ENCODE results near the gene TBC1D1. TPM values are rescaled to one million over a fixed set of nuclear protein-coding genes. Genes with fewer than 3 reads are reported as not detected.

TBC1D1 gene
- polyA plus RNA-seq, 2 donors: 10.4 to 15.3 TPM

GRCh38 chr4:37995299-37995821 is 104.5 kb downstream of the TBC1D1 start:
- Histone ChIP-seq H3K4me1 (ENCODE audit: control insufficient read depth in 2 of 2, insufficient read depth in 2 of 2, low read length in 1 of 2) (peaks cover 0 to 6% of the 10 kb centered on the region in 2 donors), H3K27ac (ENCODE audit: low read depth in 2 of 2, low read length in 1 of 2) (no peak overlapping the region), H3K36me3 (ENCODE audit: control insufficient read depth in 2 of 2, insufficient read depth in 2 of 2, low read length in 1 of 2) (no peaks in the 10 kb centered on the region), H3K27me3 (ENCODE audit: control insufficient read depth in 1 of 2, insufficient read depth in 2 of 2, low read length in 2 of 2) (no peaks in the 10 kb centered on the region), H3K9me3 (ENCODE audit: control insufficient read depth in 2 of 2, insufficient read depth in 1 of 2, low read depth in 1 of 2, low read length in 1 of 2) (no peaks in the 10 kb centered on the region), H3K4me3 (ENCODE audit: low read depth in 1 of 2, low read length in 2 of 2) (no peak overlapping the region)
- 80 to 91% methylated on average over 5 of the region's 5 CpGs for WGBS, 2 donors

GRCh38 chr4:37995981-37996775 is 105.3 kb downstream of the TBC1D1 start:
- no peak overlapping the region for H3K27ac ChIP-seq (ENCODE audit: low read depth in 2 of 2, low read length in 1 of 2)
- H3K27me3 ChIP-seq (ENCODE audit: control insufficient read depth in 1 of 2, insufficient read depth in 2 of 2, low read length in 2 of 2): no peaks in the 10 kb centered on the region
- WGBS, 2 donors: 45 to 53% methylated on average over 7 of the region's 7 CpGs
- no peaks in the 10 kb centered on the region for H3K9me3 ChIP-seq (ENCODE audit: control insufficient read depth in 2 of 2, insufficient read depth in 1 of 2, low read depth in 1 of 2, low read length in 1 of 2)
- peaks cover 0 to 6% of the 10 kb centered on the region in 2 donors for H3K4me1 ChIP-seq (ENCODE audit: control insufficient read depth in 2 of 2, insufficient read depth in 2 of 2, low read length in 1 of 2)
- no peak overlapping the region for H3K4me3 ChIP-seq (ENCODE audit: low read depth in 1 of 2, low read length in 2 of 2)
- H3K36me3 ChIP-seq (ENCODE audit: control insufficient read depth in 2 of 2, insufficient read depth in 2 of 2, low read length in 1 of 2): no peaks in the 10 kb centered on the region

- H3K4me1 ChIP-seq (ENCODE audit: control insufficient read depth in 2 of 2, insufficient read depth in 2 of 2, low read length in 1 of 2): peaks cover 0 to 2% of the 10 kb centered on the region in 2 donors
- H3K27me3 ChIP-seq (ENCODE audit: control insufficient read depth in 1 of 2, insufficient read depth in 2 of 2, low read length in 2 of 2): no peaks in the 10 kb centered on the region
- H3K27ac ChIP-seq (ENCODE audit: low read depth in 2 of 2, low read length in 1 of 2): no peak overlapping the region
- no peak overlapping the region for H3K4me3 ChIP-seq (ENCODE audit: low read depth in 1 of 2, low read length in 2 of 2)
- no peaks in the 10 kb centered on the region for H3K36me3 ChIP-seq (ENCODE audit: control insufficient read depth in 2 of 2, insufficient read depth in 2 of 2, low read length in 1 of 2)
- 76 to 78% methylated on average over 9 of the region's 9 CpGs for WGBS, 2 donors
- no peaks in the 10 kb centered on the region for H3K9me3 ChIP-seq (ENCODE audit: control insufficient read depth in 2 of 2, insufficient read depth in 1 of 2, low read depth in 1 of 2, low read length in 1 of 2)
Measured at GRCh38 chr4:37998226-37998625, 107.3 kb downstream of the TBC1D1 start.

GRCh38 chr4:37999000-37999716 is 108.3 kb downstream of the TBC1D1 start:
- Histone ChIP-seq H3K36me3 (ENCODE audit: control insufficient read depth in 2 of 2, insufficient read depth in 2 of 2, low read length in 1 of 2) (no peaks in the 10 kb centered on the region), H3K27ac (ENCODE audit: low read depth in 2 of 2, low read length in 1 of 2) (no peak overlapping the region)
- WGBS, 2 donors: 85 to 90% methylated on average over 12 of the region's 12 CpGs

DNA sequence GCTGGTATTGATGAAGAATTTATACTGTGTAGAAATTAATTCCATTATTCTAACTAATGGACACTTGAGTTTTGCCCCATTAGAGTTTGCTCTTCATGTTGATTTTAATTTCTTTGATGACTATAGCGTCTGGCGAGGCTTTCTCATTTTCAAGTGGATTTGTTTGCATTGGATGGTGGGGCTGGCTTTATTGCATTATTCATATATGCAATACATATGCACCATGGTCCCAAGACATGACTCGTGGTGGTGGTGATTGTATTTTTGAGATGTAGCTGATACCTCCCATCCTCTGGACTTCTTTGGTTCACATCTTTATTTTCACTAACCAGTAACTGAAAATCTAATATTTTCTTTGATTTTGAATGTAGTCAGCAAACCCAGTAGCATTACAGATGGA is 109.1 kb downstream of the TBC1D1 start:
- Histone ChIP-seq H3K36me3 (ENCODE audit: control insufficient read depth in 2 of 2, insufficient read depth in 2 of 2, low read length in 1 of 2) (no peaks in the 10 kb centered on the region), H3K27me3 (ENCODE audit: control insufficient read depth in 1 of 2, insufficient read depth in 2 of 2, low read length in 2 of 2) (no peaks in the 10 kb centered on the region), H3K4me3 (ENCODE audit: low read depth in 1 of 2, low read length in 2 of 2) (no peak overlapping the region), H3K27ac (ENCODE audit: low read depth in 2 of 2, low read length in 1 of 2) (no peak overlapping the region), H3K4me1 (ENCODE audit: control insufficient read depth in 2 of 2, insufficient read depth in 2 of 2, low read length in 1 of 2) (peaks cover 0 to 2% of the 10 kb centered on the region in 2 donors), H3K9me3 (ENCODE audit: control insufficient read depth in 2 of 2, insufficient read depth in 1 of 2, low read depth in 1 of 2, low read length in 1 of 2) (no peaks in the 10 kb centered on the region)
- WGBS, 2 donors: 93 to 94% methylated on average over 3 of the region's 3 CpGs

More at GRCh38 chr4:37999000-37999716, 108.3 kb downstream of the TBC1D1 start:
- Histone ChIP-seq H3K4me1 (ENCODE audit: control insufficient read depth in 2 of 2, insufficient read depth in 2 of 2, low read length in 1 of 2) (peaks cover 0 to 2% of the 10 kb centered on the region in 2 donors), H3K9me3 (ENCODE audit: control insufficient read depth in 2 of 2, insufficient read depth in 1 of 2, low read depth in 1 of 2, low read length in 1 of 2) (no peaks in the 10 kb centered on the region), H3K27me3 (ENCODE audit: control insufficient read depth in 1 of 2, insufficient read depth in 2 of 2, low read length in 2 of 2) (no peaks in the 10 kb centered on the region), H3K4me3 (ENCODE audit: low read depth in 1 of 2, low read length in 2 of 2) (no peak overlapping the region)

GRCh38 chr4:38001927-38002326 is 111.0 kb downstream of the TBC1D1 start:
- WGBS, 2 donors: 87 to 94% methylated on average over 3 of the region's 3 CpGs
- Histone ChIP-seq H3K4me1 (ENCODE audit: control insufficient read depth in 2 of 2, insufficient read depth in 2 of 2, low read length in 1 of 2) (no peaks in the 10 kb centered on the region), H3K4me3 (ENCODE audit: low read depth in 1 of 2, low read length in 2 of 2) (no peak overlapping the region), H3K27me3 (ENCODE audit: control insufficient read depth in 1 of 2, insufficient read depth in 2 of 2, low read length in 2 of 2) (no peaks in the 10 kb centered on the region), H3K9me3 (ENCODE audit: control insufficient read depth in 2 of 2, insufficient read depth in 1 of 2, low read depth in 1 of 2, low read length in 1 of 2) (no peaks in the 10 kb centered on the region), H3K36me3 (ENCODE audit: control insufficient read depth in 2 of 2, insufficient read depth in 2 of 2, low read length in 1 of 2) (no peaks in the 10 kb centered on the region), H3K27ac (ENCODE audit: low read depth in 2 of 2, low read length in 1 of 2) (no peak overlapping the region)

GRCh38 chr4:38002451-38003071 is 111.7 kb downstream of the TBC1D1 start:
- Histone ChIP-seq H3K4me1 (ENCODE audit: control insufficient read depth in 2 of 2, insufficient read depth in 2 of 2, low read length in 1 of 2) (no peaks in the 10 kb centered on the region), H3K27me3 (ENCODE audit: control insufficient read depth in 1 of 2, insufficient read depth in 2 of 2, low read length in 2 of 2) (no peaks in the 10 kb centered on the region), H3K9me3 (ENCODE audit: control insufficient read depth in 2 of 2, insufficient read depth in 1 of 2, low read depth in 1 of 2, low read length in 1 of 2) (no peaks in the 10 kb centered on the region), H3K27ac (ENCODE audit: low read depth in 2 of 2, low read length in 1 of 2) (no peak overlapping the region), H3K4me3 (ENCODE audit: low read depth in 1 of 2, low read length in 2 of 2) (no peak overlapping the region), H3K36me3 (ENCODE audit: control insufficient read depth in 2 of 2, insufficient read depth in 2 of 2, low read length in 1 of 2) (no peaks in the 10 kb centered on the region)
- WGBS, 2 donors: 89% methylated on average over 3 of the region's 3 CpGs

DNA sequence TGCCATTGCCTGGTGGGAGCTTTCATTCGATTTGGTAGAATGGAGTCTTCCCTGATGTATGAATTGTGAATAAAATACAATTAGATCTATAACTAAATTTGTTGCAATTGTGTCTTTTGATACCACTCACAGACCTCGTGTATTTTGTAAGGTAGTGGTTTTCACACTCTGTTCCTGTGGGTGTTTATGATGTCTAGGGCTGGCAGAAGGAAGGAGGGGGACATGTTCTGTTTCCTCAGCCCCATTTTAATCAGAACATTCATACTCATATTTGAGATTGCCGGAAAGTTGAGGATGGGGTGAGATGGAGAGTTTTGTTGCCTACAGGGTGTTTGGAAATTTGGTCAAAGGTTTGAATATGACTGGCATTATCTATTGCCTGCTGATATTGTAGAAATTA is 112.2 kb downstream of the TBC1D1 start:
- no peaks in the 10 kb centered on the region for H3K36me3 ChIP-seq (ENCODE audit: control insufficient read depth in 2 of 2, insufficient read depth in 2 of 2, low read length in 1 of 2)
- no peaks in the 10 kb centered on the region for H3K27me3 ChIP-seq (ENCODE audit: control insufficient read depth in 1 of 2, insufficient read depth in 2 of 2, low read length in 2 of 2)
- H3K27ac ChIP-seq (ENCODE audit: low read depth in 2 of 2, low read length in 1 of 2): no peak overlapping the region
- H3K4me1 ChIP-seq (ENCODE audit: control insufficient read depth in 2 of 2, insufficient read depth in 2 of 2, low read length in 1 of 2): no peaks in the 10 kb centered on the region
- 82 to 84% methylated on average over 3 of the region's 3 CpGs for whole genome bisulfite sequencing, 2 donors
- H3K4me3 ChIP-seq (ENCODE audit: low read depth in 1 of 2, low read length in 2 of 2): no peak overlapping the region
- no peaks in the 10 kb centered on the region for H3K9me3 ChIP-seq (ENCODE audit: control insufficient read depth in 2 of 2, insufficient read depth in 1 of 2, low read depth in 1 of 2, low read length in 1 of 2)

DNA sequence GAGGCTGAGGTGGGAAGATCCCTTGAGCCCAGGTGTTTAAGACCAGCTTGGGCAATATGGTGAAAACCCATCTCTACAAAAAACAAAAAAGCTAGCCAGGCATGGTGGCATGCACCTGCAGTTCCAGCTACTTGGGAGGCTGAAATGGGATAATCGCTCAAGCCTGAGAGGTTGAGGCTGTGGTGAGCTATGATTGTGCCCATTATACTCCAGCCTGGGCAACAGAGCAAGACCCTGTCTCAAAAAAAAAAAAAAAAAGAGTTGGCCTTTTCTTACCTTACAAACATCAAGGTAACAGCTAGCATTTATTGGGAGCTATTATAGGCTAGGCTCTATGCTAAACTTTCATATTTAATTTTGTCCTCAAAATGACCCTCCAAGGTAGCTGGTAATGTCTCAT is 112.7 kb downstream of the TBC1D1 start:
- Histone ChIP-seq H3K4me1 (ENCODE audit: control insufficient read depth in 2 of 2, insufficient read depth in 2 of 2, low read length in 1 of 2) (no peaks in the 10 kb centered on the region), H3K9me3 (ENCODE audit: control insufficient read depth in 2 of 2, insufficient read depth in 1 of 2, low read depth in 1 of 2, low read length in 1 of 2) (no peaks in the 10 kb centered on the region), H3K27me3 (ENCODE audit: control insufficient read depth in 1 of 2, insufficient read depth in 2 of 2, low read length in 2 of 2) (no peaks in the 10 kb centered on the region), H3K4me3 (ENCODE audit: low read depth in 1 of 2, low read length in 2 of 2) (no peak overlapping the region), H3K27ac (ENCODE audit: low read depth in 2 of 2, low read length in 1 of 2) (no peak overlapping the region), H3K36me3 (ENCODE audit: control insufficient read depth in 2 of 2, insufficient read depth in 2 of 2, low read length in 1 of 2) (no peaks in the 10 kb centered on the region)
- WGBS, 2 donors: 100% methylated on average over 1 of the region's 1 CpG
